Measurements from ENCODE around the gene ANKMY2.

- TF ChIP-seq EP300 (IDR thresholded peaks at IDR 0.05) (no peak), CTCF (IDR thresholded peaks at IDR 0.05) (no peak), POLR2A (IDR thresholded peaks at IDR 0.05) (no peak)
Measured at GRCh38 chr7:16652888-16653287, 7.3 kb upstream of the ANKMY2 start.

Measured in ovary (tissue), 3 donors.